Ascending aorta (tissue), 2 donors: ENCODE measurements around the gene HAPSTR1. TPM values are rescaled to one million over a fixed set of nuclear protein-coding genes. Genes with fewer than 3 reads are reported as not detected.

ENCODE experiments used
- DNase-seq, 2 donors: peaks; one replicate each; pipeline ENCODE4 v3.0.0-alpha.2; 2019; ENCODE audit warnings: low spot score in 2 of 2
- H3K27ac ChIP-seq, 2 donors: fragments of 200-600 bp; sonication (generic); one replicate each; pipeline ENCODE4 v1.5.1; 2016 to 2017; ENCODE audit warnings: mild to moderate bottlenecking in 1 of 2
- H3K27me3 ChIP-seq: fragments of 200-600 bp; sonication (generic); one replicate; pipeline ENCODE4 v1.5.1; 2017
- H3K36me3 ChIP-seq, 2 donors: fragments of 200-600 bp; sonication (generic); one replicate each; pipeline ENCODE4 v1.5.1; 2016
- H3K4me1 ChIP-seq, 2 donors: fragments of 200-600 bp; sonication (generic); one replicate each; pipeline ENCODE4 v1.5.1; 2016 to 2017; ENCODE audit warnings: mild to moderate bottlenecking in 1 of 2
- H3K4me3 ChIP-seq, 2 donors: fragments of 200-600 bp; sonication (generic); one replicate each; pipeline ENCODE4 v1.5.1; 2016 to 2017; ENCODE audit warnings: mild to moderate bottlenecking in 1 of 2
- H3K9me3 ChIP-seq, 2 donors: fragments of 200-600 bp; sonication (generic); one replicate each; pipeline ENCODE4 v1.5.1; 2016
- CTCF ChIP-seq, 3 experiments: fragments of 200-600 bp in 2 of 3; fragments of 450-650 bp in 1 of 3; sonication (generic) in 2 of 3; IDR thresholded peaks; one replicate each; pipeline ENCODE4 v1.5.1; 2016 to 2019; ENCODE audit warnings: antibody characterized with exemption in 3 of 3, mild to moderate bottlenecking in 1 of 3, moderate library complexity in 1 of 3
- intact Hi-C: fragments of 100-400 bp; cut with DNase I; formaldehyde crosslinking; loops from one replicate; pipeline ENCODE4 v1.15.1; 2023
- total RNA-seq: library from RNA; depleted of rRNA; stranded (reverse); fragments of >200 nt; gene quantifications from one replicate; pipeline ENCODE4 v1.1.0, GENCODE V29; 2016

HAPSTR1 gene
- total RNA-seq, 1 donor from 2014 or later = 22.0 TPM

- Histone ChIP-seq H3K36me3 (peaks cover 9 to 14% of the 10 kb centered on the region in 2 donors), H3K4me1 (peaks cover 17 to 55% of the 10 kb centered on the region in 2 donors), H3K27ac (peak overlapping the region in 1 of 2 donors; percentile 23), H3K4me3 (peak overlapping the region; percentile 78 to 98), H3K9me3 (no peaks in the 10 kb centered on the region), H3K27me3 (no peaks in the 10 kb centered on the region)
- no peak for TF ChIP-seq CTCF (IDR thresholded peaks at IDR 0.05)
- DNase-seq = no peak
- intact Hi-C loops = loop anchor here (5.0 to 10.0 kb wide), 5 partner anchors 273 to 1851 kb away; partner anchors contain the start of genes CLEC16A, DEXI, NUBP1 and PMM2
These were observed 2.8 kb downstream of the HAPSTR1 start for GRCh38 chr16:9094011-9094846.

- no peak for DNase-seq
- H3K4me1 ChIP-seq = peaks cover 20 to 65% of the 10 kb centered on the region in 2 donors
- H3K27me3 ChIP-seq = no peaks in the 10 kb centered on the region
- peak overlapping the region; percentile 17 to 78 for H3K4me3 ChIP-seq
- peaks cover 9 to 14% of the 10 kb centered on the region in 2 donors for H3K36me3 ChIP-seq
- no peaks in the 10 kb centered on the region for H3K9me3 ChIP-seq
- peak overlapping the region in 1 of 2 donors; percentile 23 for H3K27ac ChIP-seq
- no peak for TF ChIP-seq CTCF (IDR thresholded peaks at IDR 0.05)
- intact Hi-C loops = loop anchor here (10.0 kb wide), 2 partner anchors 300 to 1850 kb away; partner anchors contain the start of genes CLEC16A, DEXI, PMM2 and TMEM186
These were observed 3.7 kb downstream of the HAPSTR1 start for GRCh38 chr16:9095171-9095570.

GRCh38 chr16:9095656-9096397, 4.4 kb downstream of the HAPSTR1 start:
- intact Hi-C loops = loop anchor here (10.0 kb wide), 2 partner anchors 301 to 1849 kb away; partner anchors contain the start of genes CLEC16A, DEXI, PMM2 and TMEM186
- Histone ChIP-seq H3K36me3 (peaks cover 9 to 14% of the 10 kb centered on the region in 2 donors), H3K27ac (peak overlapping the region in 1 of 2 donors; percentile 2), H3K27me3 (no peaks in the 10 kb centered on the region), H3K4me1 (peaks cover 27 to 70% of the 10 kb centered on the region in 2 donors), H3K9me3 (no peaks in the 10 kb centered on the region), H3K4me3 (peak overlapping the region; percentile 17 to 78)
- DNase-seq = no peak
- TF ChIP-seq CTCF (IDR thresholded peaks at IDR 0.05) = no peak

GRCh38 chr16:9096416-9096952, 5.0 kb downstream of the HAPSTR1 start:
- Histone ChIP-seq H3K36me3 (peaks cover 9 to 14% of the 10 kb centered on the region in 2 donors), H3K4me1 (peaks cover 27 to 72% of the 10 kb centered on the region in 2 donors), H3K4me3 (peak overlapping the region in 1 of 2 donors; percentile 78), H3K27me3 (no peaks in the 10 kb centered on the region), H3K9me3 (no peaks in the 10 kb centered on the region), H3K27ac (no peak overlapping the region)
- DNase-seq = no peak
- TF ChIP-seq CTCF (IDR thresholded peaks at IDR 0.05) = no peak
- intact Hi-C loops = loop anchor here (10.0 kb wide), 2 partner anchors 302 to 1848 kb away; partner anchors contain the start of genes CLEC16A, DEXI, PMM2 and TMEM186
